NCI-H2227 treated with DMSO at 0.1 percent for 48 hours (cell line): Measurements from ENCODE around the gene NUDT16L1.

Experiments used
- DNase-seq: peaks from one replicate; lab custom pipeline; 2025; lab: John Stamatoyannopoulos, UW

Gene NUDT16L1

DNA sequence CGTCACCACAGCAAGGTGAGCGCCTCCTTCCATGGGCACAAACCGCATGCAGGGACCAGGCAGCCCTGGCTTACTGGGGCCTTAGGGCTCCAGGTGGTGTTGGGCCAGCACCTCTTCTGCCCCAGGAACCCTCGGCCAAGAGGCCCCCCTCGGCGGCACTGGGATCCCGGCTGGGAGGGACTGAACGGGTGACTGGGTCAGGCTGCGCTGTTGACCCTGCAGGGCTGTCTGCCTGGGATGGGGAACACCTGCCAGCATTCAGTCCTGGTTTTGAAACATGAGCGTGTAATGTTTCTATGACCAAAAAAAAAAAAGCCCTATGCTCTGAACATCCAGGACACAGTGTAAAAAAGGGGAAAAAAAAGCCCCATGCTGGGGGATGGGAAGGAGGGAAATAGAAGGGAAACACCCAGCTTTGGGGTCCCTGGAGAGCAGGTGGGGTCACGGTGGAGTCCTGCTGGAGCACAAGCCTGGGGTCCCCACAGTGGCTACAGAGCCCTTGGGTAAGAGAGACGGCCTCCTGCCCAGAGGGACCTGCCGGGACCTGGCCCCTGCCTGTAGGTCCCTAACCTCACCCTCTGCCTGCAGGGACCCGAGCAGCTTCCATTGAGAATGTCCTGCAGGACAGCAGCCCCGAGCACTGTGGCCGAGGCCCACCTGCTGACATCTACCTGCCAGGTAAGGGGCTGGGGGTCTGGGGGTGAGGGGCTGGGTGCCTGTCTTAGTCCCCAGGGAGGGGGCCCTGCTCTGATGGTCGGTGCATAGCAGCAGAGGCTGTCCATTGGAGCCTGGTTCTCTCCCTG is 9.9 kb upstream of the NUDT16L1 start:
- no peak for DNase-seq

- no peak for DNase-seq
These were observed 9.2 kb upstream of the NUDT16L1 start for GRCh38 chr16:4684058-4684715.

DNA sequence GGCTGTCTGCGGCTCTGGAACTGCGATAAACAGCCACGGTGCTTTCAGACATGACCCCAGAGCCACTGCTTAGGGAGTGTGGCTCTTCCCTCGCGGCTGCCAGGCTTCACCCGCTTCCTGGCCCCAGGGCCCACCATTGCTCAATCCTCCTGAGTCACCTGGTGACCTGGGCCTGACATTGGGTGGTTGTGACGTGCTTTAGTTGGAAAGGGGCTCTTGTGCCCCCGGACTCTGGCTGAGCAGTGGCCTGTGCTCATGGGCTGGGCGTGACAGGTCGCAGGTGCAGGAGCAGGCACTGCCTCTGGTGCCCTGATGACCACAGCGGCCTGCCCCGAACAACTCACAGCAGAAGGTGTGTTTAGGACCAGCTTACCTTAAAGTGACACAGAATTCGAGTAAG is 8.6 kb upstream of the NUDT16L1 start:
- no peak for DNase-seq

- DNase-seq = no peak
These were observed 8.1 kb upstream of the NUDT16L1 start for GRCh38 chr16:4685292-4685691.

DNA sequence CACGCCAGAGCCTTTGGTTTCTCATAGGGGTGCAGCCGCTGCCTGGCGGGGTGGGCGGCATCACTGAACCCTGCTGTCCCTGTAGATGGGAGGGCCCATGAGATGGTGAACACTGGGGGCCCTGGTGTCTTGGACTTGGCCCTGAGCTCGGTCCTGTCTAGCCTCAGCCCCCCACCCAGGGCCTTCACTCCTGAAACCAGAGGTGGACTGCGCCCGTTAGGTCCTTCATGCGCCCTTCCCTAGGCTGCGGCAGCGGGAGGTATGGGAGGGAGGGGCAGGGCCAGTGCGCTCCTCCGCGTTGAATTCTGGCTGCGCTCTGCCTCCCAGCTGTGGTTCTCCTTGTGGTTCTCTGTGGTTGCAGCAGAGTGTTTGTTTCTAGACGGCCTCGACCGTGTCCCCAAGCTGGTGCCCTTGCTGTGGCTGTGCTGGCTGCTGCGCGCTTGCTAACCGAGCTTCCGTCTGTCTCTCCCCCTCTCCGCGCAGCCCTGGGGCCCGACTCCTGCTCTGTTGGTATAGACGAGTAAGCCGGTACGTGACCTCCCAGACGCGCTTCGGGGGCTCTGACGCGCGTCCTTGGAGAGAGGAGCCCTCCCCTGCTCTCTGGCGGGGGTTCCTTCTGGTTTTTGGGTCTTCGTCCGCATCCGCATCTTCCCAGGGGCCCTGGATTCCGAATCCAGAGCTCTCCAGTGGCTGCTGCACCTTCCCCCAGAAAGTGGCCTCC is 7.4 kb upstream of the NUDT16L1 start:
- no peak for DNase-seq

GRCh38 chr16:4686497-4687210 is 6.7 kb upstream of the NUDT16L1 start:
- DNase-seq = no peak

GRCh38 chr16:4687416-4687815 is 5.9 kb upstream of the NUDT16L1 start:
- DNase-seq = no peak

DNA sequence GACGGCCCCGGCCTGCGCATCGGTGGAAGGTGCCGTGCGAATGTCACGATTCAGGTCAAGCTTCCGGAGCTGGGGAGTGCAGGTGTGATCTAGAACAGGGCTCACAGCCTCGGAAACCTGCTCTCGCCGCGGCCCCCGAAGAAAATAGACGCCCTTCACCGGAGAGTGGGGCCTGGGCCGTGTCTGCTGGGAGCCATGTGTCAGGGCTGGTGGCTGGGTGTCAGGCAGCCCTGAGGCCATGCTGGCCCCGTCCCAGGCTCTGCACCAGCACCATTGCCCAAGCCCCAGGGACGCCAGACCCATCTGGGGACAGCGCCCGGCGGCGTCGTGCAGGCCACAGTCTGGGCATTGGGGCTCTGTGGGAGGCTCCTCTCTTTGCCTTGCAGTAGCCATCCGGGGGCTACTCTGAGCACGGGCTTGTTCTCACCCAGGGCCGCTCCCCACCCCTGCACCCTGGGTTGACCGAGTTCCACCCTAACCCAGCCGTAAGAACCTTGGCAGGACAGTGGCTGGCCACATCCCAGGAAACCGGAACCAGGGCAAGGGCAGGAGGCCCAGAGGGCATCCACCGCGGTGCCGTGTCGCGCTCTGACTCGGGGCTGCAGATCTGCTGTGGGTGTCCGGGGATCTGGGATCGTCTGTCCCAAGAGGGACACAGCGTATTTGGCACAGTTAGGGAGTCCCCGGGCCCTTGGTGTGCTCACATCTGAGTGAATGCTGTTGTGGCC is 5.3 kb upstream of the NUDT16L1 start:
- DNase-seq = no peak

DNA sequence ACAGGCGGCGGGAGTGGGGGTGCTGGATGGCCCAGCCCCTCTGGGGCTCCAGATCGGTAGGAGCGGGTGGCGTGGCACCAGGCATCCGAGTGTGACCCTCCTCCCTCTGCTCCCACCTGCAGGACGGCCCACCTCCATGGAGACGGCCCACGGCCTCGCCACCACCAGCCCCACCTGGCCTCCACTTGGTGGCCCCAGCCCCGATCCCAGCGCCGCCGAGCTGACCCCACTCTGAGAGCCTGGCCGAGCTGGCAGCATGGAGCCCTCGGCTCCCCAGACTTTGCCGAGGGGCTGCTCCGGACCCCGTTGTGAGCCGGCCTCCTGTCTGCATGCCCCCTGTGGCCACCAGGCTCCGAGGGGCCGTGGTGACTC is 4.7 kb upstream of the NUDT16L1 start:
- no peak for DNase-seq

- no peak for DNase-seq
These were observed 4.2 kb upstream of the NUDT16L1 start for GRCh38 chr16:4689091-4689671.

DNA sequence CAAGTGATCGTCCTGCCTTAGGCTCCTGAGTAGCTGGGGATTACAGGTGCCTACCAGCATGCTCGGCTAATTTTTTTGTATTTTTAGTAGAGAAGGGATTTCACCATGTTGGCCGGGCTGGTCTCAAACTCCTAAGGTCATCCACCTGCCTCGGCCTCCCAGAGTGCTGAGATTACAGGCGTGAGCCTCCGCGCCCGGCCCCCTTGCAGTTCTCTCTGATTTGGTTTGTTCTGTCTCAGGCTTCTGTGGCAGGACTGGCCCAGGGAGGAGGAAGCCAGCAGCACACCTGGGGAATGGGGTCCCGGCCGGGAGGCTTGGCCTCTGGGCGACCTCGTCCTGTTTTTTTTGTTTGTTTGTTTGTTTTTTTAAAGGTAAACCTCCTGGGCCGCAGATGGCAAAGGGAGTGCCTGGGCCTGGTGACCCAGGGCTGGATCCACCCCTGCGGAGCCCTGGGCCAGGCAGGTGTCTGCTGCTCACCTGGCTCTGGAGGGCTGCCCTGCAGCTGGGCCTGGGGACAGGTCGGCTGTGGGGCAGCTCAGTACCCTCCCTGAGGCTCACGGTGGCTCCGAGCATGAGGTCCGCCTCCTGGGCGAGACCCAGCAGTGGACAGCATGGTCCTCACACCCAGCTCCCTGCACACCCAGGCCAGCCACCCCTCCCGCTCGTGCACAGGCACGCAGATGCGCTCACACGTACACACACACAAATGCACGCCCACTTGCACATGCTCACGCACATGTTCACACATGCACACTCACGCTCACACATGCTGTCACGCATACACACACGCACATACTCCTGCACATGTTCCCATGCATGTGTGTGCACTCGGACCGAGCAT is 3.3 kb upstream of the NUDT16L1 start:
- no peak for DNase-seq

GRCh38 chr16:4690946-4691665 is 2.3 kb upstream of the NUDT16L1 start:
- DNase-seq = no peak

DNA sequence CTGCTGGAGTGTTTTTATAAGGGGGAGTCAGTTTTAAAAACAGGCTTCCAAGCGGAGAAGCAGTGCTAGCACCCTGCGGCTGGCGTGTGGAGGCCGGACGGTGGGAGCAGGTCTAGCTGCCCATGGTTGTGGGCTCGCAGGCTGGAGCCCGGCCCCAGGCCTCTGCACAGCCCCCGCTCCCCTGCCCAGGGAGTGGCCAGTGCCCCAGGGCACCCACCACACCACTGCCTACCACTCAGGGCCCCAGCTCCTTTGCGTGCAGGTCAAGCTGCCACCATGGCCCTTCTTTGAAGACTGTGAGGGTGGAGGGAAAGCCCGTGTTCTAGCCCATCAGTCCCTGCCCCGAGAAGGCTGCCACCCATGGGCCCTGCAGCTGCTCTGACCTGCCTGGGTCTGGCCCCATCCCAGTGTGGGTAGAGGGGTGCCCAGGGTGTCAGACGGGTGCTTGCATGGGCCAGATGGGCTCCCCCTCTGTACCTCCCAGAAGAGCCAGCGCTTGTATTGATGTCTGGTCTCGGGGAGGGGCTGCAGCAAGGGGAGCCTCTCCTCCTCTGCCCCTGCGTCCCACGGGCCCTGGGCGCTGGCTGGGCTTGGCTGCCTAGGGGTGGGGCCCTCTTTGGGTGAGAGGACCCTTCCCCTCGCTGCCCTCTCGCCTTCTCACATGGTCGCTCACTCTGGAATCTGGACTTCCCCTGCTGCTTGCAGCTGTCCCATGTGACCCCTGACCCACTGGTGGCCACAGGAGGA is 1.5 kb upstream of the NUDT16L1 start:
- no peak for DNase-seq

- DNase-seq = no peak
These were observed 684 bp upstream of the NUDT16L1 start for GRCh38 chr16:4692460-4693295.

- no peak for DNase-seq
These were observed 737 bp downstream of the NUDT16L1 start for GRCh38 chr16:4693956-4694641.

- DNase-seq = peak; percentile 6
These were observed 1.5 kb downstream of the NUDT16L1 start for GRCh38 chr16:4694642-4695451.
